Measurements from ENCODE around the gene KDM4B. TPM values are rescaled to one million over a fixed set of nuclear protein-coding genes. Genes with fewer than 3 reads are reported as not detected.

The KDM4B gene
- total RNA-seq, 2 donors from 2014 or later: 27.8 to 38.5 TPM

GRCh38 chr19:5055457-5055776 is 86.5 kb downstream of the KDM4B start:
- Histone ChIP-seq H3K4me3 (ENCODE audit: low read length) (no peak overlapping the region), H3K9ac (ENCODE audit: extremely low read depth, low read length, poor library complexity, severe bottlenecking) (no peak overlapping the region), H3K36me3 (ENCODE audit: control insufficient read depth, insufficient read depth, low read length) (peaks cover 12% of the 10 kb centered on the region), H3K9me3 (ENCODE audit: control insufficient read depth, low read length) (no peaks in the 10 kb centered on the region), H3K4me1 (ENCODE audit: control insufficient read depth, insufficient read depth, low read length) (no peaks in the 10 kb centered on the region), H3K27ac (ENCODE audit: low read depth, low read length) (no peak overlapping the region), H3K27me3 (ENCODE audit: control insufficient read depth, insufficient read depth, low read length, poor library complexity, severe bottlenecking) (no peaks in the 10 kb centered on the region)
- H3K27ac Mint-ChIP-seq: no peak overlapping the region
- H3K36me3 Mint-ChIP-seq (ENCODE audit: low read depth): peaks cover 11% of the 10 kb centered on the region
- DNase-seq: no peak
- no peaks in the 10 kb centered on the region for H3K9me3 Mint-ChIP-seq
- H3K27me3 Mint-ChIP-seq (ENCODE audit: insufficient read depth): no peaks in the 10 kb centered on the region
- WGBS, 2 experiments (ENCODE audit: insufficient coverage in 1 of 2, insufficient read length in 1 of 2): 96 to 97% methylated on average over 5 to 13 of the region's 13 CpGs
- no peak for TF ChIP-seq CTCF (conservative IDR thresholded peaks at IDR 0.05)
- H3K4me1 Mint-ChIP-seq: no peaks in the 10 kb centered on the region
- no peak overlapping the region for H3K4me3 Mint-ChIP-seq

DNA sequence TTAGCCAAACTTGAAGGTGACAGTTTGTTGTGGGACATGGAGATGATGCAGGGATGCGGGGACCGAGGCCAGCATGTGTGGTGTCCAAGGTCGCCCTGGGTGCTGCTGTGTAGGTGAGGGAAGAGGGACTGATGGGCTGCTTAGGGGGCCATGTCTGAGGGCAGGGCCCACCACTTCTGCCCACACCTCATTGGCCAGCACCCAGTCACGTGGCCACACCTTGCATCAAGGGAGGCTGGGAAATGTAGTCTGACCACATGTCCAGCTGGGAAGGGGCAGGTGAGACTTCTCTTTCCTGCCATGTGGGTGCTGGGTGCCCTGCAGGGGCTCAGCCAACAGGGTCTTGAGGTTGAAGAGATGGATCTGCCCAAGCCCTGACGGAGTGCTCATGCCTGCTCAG is 88.9 kb downstream of the KDM4B start:
- Histone ChIP-seq H3K4me1 (ENCODE audit: control insufficient read depth, insufficient read depth, low read length) (no peaks in the 10 kb centered on the region), H3K9me3 (ENCODE audit: control insufficient read depth, low read length) (peaks cover 13% of the 10 kb centered on the region), H3K27me3 (ENCODE audit: control insufficient read depth, insufficient read depth, low read length, poor library complexity, severe bottlenecking) (no peaks in the 10 kb centered on the region), H3K36me3 (ENCODE audit: control insufficient read depth, insufficient read depth, low read length) (peaks cover 22% of the 10 kb centered on the region), H3K4me3 (ENCODE audit: low read length) (no peak overlapping the region), H3K27ac (ENCODE audit: low read depth, low read length) (peak overlapping the region; percentile 91), H3K9ac (ENCODE audit: extremely low read depth, low read length, poor library complexity, severe bottlenecking) (no peak overlapping the region)
- H3K36me3 Mint-ChIP-seq (ENCODE audit: low read depth): peaks cover 33% of the 10 kb centered on the region
- 89 to 90% methylated on average over 2 to 5 of the region's 5 CpGs for WGBS, 2 experiments (ENCODE audit: insufficient coverage in 1 of 2, insufficient read length in 1 of 2)
- H3K27ac Mint-ChIP-seq: no peak overlapping the region
- H3K9me3 Mint-ChIP-seq: peaks cover 13% of the 10 kb centered on the region
- H3K27me3 Mint-ChIP-seq (ENCODE audit: insufficient read depth): no peaks in the 10 kb centered on the region
- TF ChIP-seq CTCF (conservative IDR thresholded peaks at IDR 0.05): no peak
- DNase-seq: peak; percentile 75
- H3K4me3 Mint-ChIP-seq: no peak overlapping the region
- H3K4me1 Mint-ChIP-seq: no peaks in the 10 kb centered on the region

- Histone ChIP-seq H3K27ac (ENCODE audit: low read depth, low read length) (peak overlapping the region; percentile 91), H3K9ac (ENCODE audit: extremely low read depth, low read length, poor library complexity, severe bottlenecking) (no peak overlapping the region), H3K27me3 (ENCODE audit: control insufficient read depth, insufficient read depth, low read length, poor library complexity, severe bottlenecking) (no peaks in the 10 kb centered on the region), H3K9me3 (ENCODE audit: control insufficient read depth, low read length) (peaks cover 13% of the 10 kb centered on the region), H3K4me1 (ENCODE audit: control insufficient read depth, insufficient read depth, low read length) (no peaks in the 10 kb centered on the region), H3K4me3 (ENCODE audit: low read length) (no peak overlapping the region), H3K36me3 (ENCODE audit: control insufficient read depth, insufficient read depth, low read length) (peaks cover 29% of the 10 kb centered on the region)
- peaks cover 18% of the 10 kb centered on the region for H3K9me3 Mint-ChIP-seq
- H3K36me3 Mint-ChIP-seq (ENCODE audit: low read depth): peaks cover 40% of the 10 kb centered on the region
- 89 to 92% methylated on average over 24 to 34 of the region's 34 CpGs for WGBS, 2 experiments (ENCODE audit: insufficient coverage in 1 of 2, insufficient read length in 1 of 2)
- no peak for TF ChIP-seq CTCF (conservative IDR thresholded peaks at IDR 0.05)
- no peaks in the 10 kb centered on the region for H3K4me1 Mint-ChIP-seq
- no peaks in the 10 kb centered on the region for H3K27me3 Mint-ChIP-seq (ENCODE audit: insufficient read depth)
- no peak overlapping the region for H3K4me3 Mint-ChIP-seq
- no peak for DNase-seq
- H3K27ac Mint-ChIP-seq: no peak overlapping the region
Observed at GRCh38 chr19:5058521-5059212, 89.8 kb downstream of the KDM4B start.
